Head of caudate nucleus (tissue), 42 donors: ENCODE results near the gene ITPR2.

ENCODE experiments used
- DNase-seq, 42 donors: peaks; one replicate each; pipeline versions ENCODE4 v3.0.0 to v3.0.0-alpha.2; 2020 to 2021; ENCODE audit warnings: mixed read lengths in 7 of 42
- intact Hi-C: fragments of 100-400 bp; cut with DNase I; formaldehyde crosslinking; loops from one replicate; pipeline ENCODE4 v1.15.0; 2022

The ITPR2 gene

GRCh38 chr12:26297396-26298070 is 535.5 kb downstream of the ITPR2 start:
- DNase-seq: no peak
- intact Hi-C loops: no loop called here

GRCh38 chr12:26295001-26295400 is 538.0 kb downstream of the ITPR2 start:
- intact Hi-C loops: no loop called here
- no peak for DNase-seq

- intact Hi-C loops: no loop called here
- no peak for DNase-seq
Measured at GRCh38 chr12:26293612-26294011, 539.4 kb downstream of the ITPR2 start.

- no peak for DNase-seq
- intact Hi-C loops: no loop called here
Measured at GRCh38 chr12:26292596-26292995, 540.4 kb downstream of the ITPR2 start.

GRCh38 chr12:26290565-26290964 is 542.4 kb downstream of the ITPR2 start:
- intact Hi-C loops: no loop called here
- no peak for DNase-seq

GRCh38 chr12:26287671-26288381 is 545.2 kb downstream of the ITPR2 start:
- peak in 5 of 42 donors; percentile 9 to 47 (median 18) for DNase-seq
- intact Hi-C loops: no loop called here
